Body of pancreas (tissue), 4 donors: ENCODE results near the gene MNS1.

Source experiments
- CTCF ChIP-seq, 7 experiments: fragments of 450-650 bp in 4 of 7; fragments of 200-600 bp in 3 of 7; sonication (generic) in 3 of 7; IDR thresholded peaks; one replicate each; pipeline ENCODE4 v1.5.1; 2016 to 2019; ENCODE audit warnings: antibody characterized with exemption in 7 of 7
- POLR2A ChIP-seq, 3 donors: fragments of 450-650 bp; IDR thresholded peaks; one replicate each; pipeline ENCODE4 v1.6.1; 2016; ENCODE audit warnings: antibody characterized with exemption in 3 of 3, mild to moderate bottlenecking in 2 of 3

GRCh38 chr15:56473017-56473416 is 8.1 kb upstream of the MNS1 start:
- TF ChIP-seq CTCF (IDR thresholded peaks at IDR 0.05) (no peak), POLR2A (IDR thresholded peaks at IDR 0.05) (no peak)
